GM21825 (cell line): ENCODE results near the gene BLTP2.
"Not testable (repeated sequence)": the region's sequence is repeated elsewhere in the genome, so short reads cannot be mapped to it uniquely, and the experiment has no call there.

Experiments
- ATAC-seq: cut with Tn5 transposase; IDR thresholded peaks from one replicate; pipeline ENCODE4 v1.9.1; 2021; ENCODE audit warnings: mild to moderate bottlenecking, moderate library complexity; ENCODE audit not compliant: unreplicated experiment

BLTP2 gene

GRCh38 chr17:28644787-28645575 is at the start of gene BLTP2:
Gene BLTP2 (minus strand): TSS chr17:28645158. CDS start chr17:28645056, 102 bp downstream.
- ATAC-seq = peak; percentile 82

GRCh38 chr17:28693869-28694268 is 48.9 kb upstream of the BLTP2 start:
- ATAC-seq = no peak

GRCh38 chr17:28689011-28689410 is 44.1 kb upstream of the BLTP2 start:
- ATAC-seq = no peak

- no peak for ATAC-seq
These were observed 43.5 kb upstream of the BLTP2 start for GRCh38 chr17:28688481-28688880.

GRCh38 chr17:28686296-28686695 is 41.3 kb upstream of the BLTP2 start:
- ATAC-seq = no peak

GRCh38 chr17:28685366-28685765 is 40.4 kb upstream of the BLTP2 start:
- ATAC-seq = no peak

- no peak for ATAC-seq
These were observed 40.0 kb upstream of the BLTP2 start for GRCh38 chr17:28684963-28685362.

GRCh38 chr17:28682655-28683054 is 37.7 kb upstream of the BLTP2 start:
- no peak for ATAC-seq

- ATAC-seq = no peak
These were observed 31.0 kb upstream of the BLTP2 start for GRCh38 chr17:28675980-28676379.

GRCh38 chr17:28675490-28675889 is 30.5 kb upstream of the BLTP2 start:
- no peak for ATAC-seq

GRCh38 chr17:28669918-28670317 is 25.0 kb upstream of the BLTP2 start:
- no peak for ATAC-seq

- no peak for ATAC-seq
These were observed 22.9 kb upstream of the BLTP2 start for GRCh38 chr17:28667870-28668269.

- ATAC-seq = no peak
These were observed 21.0 kb upstream of the BLTP2 start for GRCh38 chr17:28665994-28666393.

GRCh38 chr17:28663723-28664122 is 18.8 kb upstream of the BLTP2 start:
- no peak for ATAC-seq

GRCh38 chr17:28662527-28662829 is 17.5 kb upstream of the BLTP2 start:
- ATAC-seq = peak; percentile 3

- peak; percentile 70 for ATAC-seq
These were observed 16.9 kb upstream of the BLTP2 start, which contains the start of the genes SDF2 and SUPT6H for GRCh38 chr17:28661635-28662526. Gene SDF2 (minus strand): TSS chr17:28661906. CDS start chr17:28661876, 30 bp downstream. Gene SUPT6H (plus strand): TSS chr17:28662205. CDS start chr17:28673402, 11,197 bp downstream.

- ATAC-seq = not testable (repeated sequence)
These were observed 14.5 kb upstream of the BLTP2 start for GRCh38 chr17:28659497-28659881.

GRCh38 chr17:28658766-28659496 is 14.0 kb upstream of the BLTP2 start:
- ATAC-seq = not testable (repeated sequence)

GRCh38 chr17:28658342-28658741 is 13.4 kb upstream of the BLTP2 start:
- ATAC-seq = not testable (repeated sequence)

- ATAC-seq = no peak
These were observed 12.8 kb upstream of the BLTP2 start for GRCh38 chr17:28657756-28658155.

GRCh38 chr17:28655160-28655559 is 10.2 kb upstream of the BLTP2 start:
- ATAC-seq = no peak
